ENCODE results near the gene MMP21.

GRCh38 chr10:125727436-125727835 lies 48.2 kb downstream of the MMP21 start:
- TF ChIP-seq ELF4 (IDR thresholded peaks at IDR 0.05) (no peak), SP1 (IDR thresholded peaks at IDR 0.05) (no peak), FOXM1 (IDR thresholded peaks at IDR 0.05; ENCODE audit: borderline replicate concordance) (no peak), LEF1 (IDR thresholded peaks at IDR 0.05; ENCODE audit: borderline replicate concordance) (no peak), FOXA1 (IDR thresholded peaks at IDR 0.05) (no peak), SUZ12 (IDR thresholded peaks at IDR 0.05) (no peak), PKNOX1 (IDR thresholded peaks at IDR 0.05) (no peak), ARNT (IDR thresholded peaks at IDR 0.05) (no peak), BHLHE40 (IDR thresholded peaks at IDR 0.05; ENCODE audit: borderline replicate concordance) (no peak), L3MBTL2 (conservative IDR thresholded peaks at IDR 0.05) (no peak), CTBP1 (IDR thresholded peaks at IDR 0.05; ENCODE audit: borderline replicate concordance) (no peak)
